Thyroid gland (tissue), 4 donors: ENCODE data around the gene ADNP. TPM values are rescaled to one million over a fixed set of nuclear protein-coding genes. Genes with fewer than 3 reads are reported as not detected.

Experiments used
- DNase-seq, 2 donors: peaks; one replicate each; pipeline ENCODE4 v3.0.0-alpha.2; 2019
- H3K27ac ChIP-seq, 3 donors: fragments of 200-600 bp; sonication (generic); 1 replicate in 2 of 3; 2 replicates in 1 of 3; pipeline ENCODE4 v1.5.1; 2016 to 2019; ENCODE audit warnings: mild to moderate bottlenecking in 1 of 3, moderate library complexity in 1 of 3
- H3K27me3 ChIP-seq: fragments of 200-600 bp; sonication (generic); one replicate; pipeline ENCODE4 v1.5.1; 2019
- H3K36me3 ChIP-seq, 2 donors: fragments of 200-600 bp; sonication (generic); one replicate each; pipeline ENCODE4 v1.5.1; 2016 to 2019
- H3K4me1 ChIP-seq, 2 donors: fragments of 200-600 bp; sonication (generic); one replicate each; pipeline ENCODE4 v1.5.1; 2017 to 2019
- H3K4me3 ChIP-seq, 3 donors: fragments of 200-600 bp; sonication (generic); replicated peaks in 1 of 3; 1 replicate in 2 of 3; 2 replicates in 1 of 3; pipeline ENCODE4 v1.5.1; 2016; ENCODE audit warnings: mild to moderate bottlenecking in 1 of 3
- H3K9me3 ChIP-seq: fragments of 200-600 bp; sonication (generic); one replicate; pipeline ENCODE4 v1.5.1; 2017
- CTCF ChIP-seq, 6 experiments: fragments of 200-600 bp in 3 of 6; fragments of 450-650 bp in 3 of 6; sonication (generic) in 3 of 6; IDR thresholded peaks; one replicate each; pipeline ENCODE4 v1.5.1; 2016 to 2019; ENCODE audit warnings: antibody characterized with exemption in 6 of 6, mild to moderate bottlenecking in 2 of 6, inconsistent platforms in 1 of 6, moderate library complexity in 1 of 6
- POLR2A ChIP-seq, 2 donors: fragments of 450-650 bp; IDR thresholded peaks; one replicate each; pipeline ENCODE4 v1.6.1; 2017; ENCODE audit warnings: antibody characterized with exemption in 2 of 2, mild to moderate bottlenecking in 2 of 2, moderate library complexity in 1 of 2
- WGBS, 2 donors: methylation state at CpG; one replicate each; pipeline ENCODE4 v1.1.5; 2017; 5-methylcytosine and 5-hydroxymethylcytosine counted together
- intact Hi-C: fragments of 100-400 bp; cut with DNase I; formaldehyde crosslinking; loops from one replicate; pipeline ENCODE4 v1.15.1; 2023
- total RNA-seq, 4 donors: library from RNA; depleted of rRNA; stranded (reverse); fragments of >200 nt; gene quantifications; one replicate each; pipeline ENCODE4 v1.2.3, GENCODE V29; 2016

Gene ADNP
- total RNA-seq, 4 donors from 2014 or later, result 55.5 to 68.9 (median 63.5) TPM

GRCh38 chr20:50866036-50866685 is 65.1 kb downstream of the ADNP start:
- no peak for DNase-seq
- 84 to 91% methylated on average over 7 to 9 of the region's 12 CpGs for WGBS, 2 donors
- no peaks in the 10 kb centered on the region for H3K4me1 ChIP-seq
- H3K36me3 ChIP-seq, result no peaks in the 10 kb centered on the region
- no peaks in the 10 kb centered on the region for H3K9me3 ChIP-seq
- intact Hi-C loops, result no loop called here
- no peak overlapping the region for H3K27ac ChIP-seq
- H3K4me3 ChIP-seq, result no peak overlapping the region
- H3K27me3 ChIP-seq, result no peaks in the 10 kb centered on the region
- TF ChIP-seq POLR2A (IDR thresholded peaks at IDR 0.05) (no peak), CTCF (IDR thresholded peaks at IDR 0.05) (no peak)

- no peak for DNase-seq
- Histone ChIP-seq H3K4me1 (no peaks in the 10 kb centered on the region), H3K36me3 (no peaks in the 10 kb centered on the region), H3K9me3 (no peaks in the 10 kb centered on the region), H3K27me3 (no peaks in the 10 kb centered on the region), H3K4me3 (no peak overlapping the region), H3K27ac (no peak overlapping the region)
- 86% methylated on average over 2 of the region's 7 CpGs; no CpG with 5 or more reads in 1 of the 2 donors for WGBS, 2 donors
- intact Hi-C loops, result no loop called here
- TF ChIP-seq CTCF (IDR thresholded peaks at IDR 0.05), result no peak
- TF ChIP-seq POLR2A (IDR thresholded peaks at IDR 0.05), result no peak
These were observed 65.6 kb downstream of the ADNP start for GRCh38 chr20:50865591-50865990.

GRCh38 chr20:50865114-50865513 is 66.1 kb downstream of the ADNP start:
- Histone ChIP-seq H3K4me1 (no peaks in the 10 kb centered on the region), H3K27ac (no peak overlapping the region), H3K36me3 (no peaks in the 10 kb centered on the region), H3K9me3 (no peaks in the 10 kb centered on the region), H3K27me3 (no peaks in the 10 kb centered on the region), H3K4me3 (no peak overlapping the region)
- WGBS, 2 donors, result 89 to 90% methylated on average over 6 of the region's 6 CpGs
- intact Hi-C loops, result no loop called here
- TF ChIP-seq POLR2A (IDR thresholded peaks at IDR 0.05) (no peak), CTCF (IDR thresholded peaks at IDR 0.05) (no peak)
- no peak for DNase-seq

- 80 to 83% methylated on average over 3 of the region's 3 CpGs for WGBS, 2 donors
- Histone ChIP-seq H3K27me3 (no peaks in the 10 kb centered on the region), H3K4me3 (no peak overlapping the region), H3K9me3 (no peaks in the 10 kb centered on the region), H3K4me1 (no peaks in the 10 kb centered on the region), H3K27ac (no peak overlapping the region), H3K36me3 (no peaks in the 10 kb centered on the region)
- TF ChIP-seq CTCF (IDR thresholded peaks at IDR 0.05) (no peak), POLR2A (IDR thresholded peaks at IDR 0.05) (no peak)
- DNase-seq, result no peak
- intact Hi-C loops, result no loop called here
These were observed 68.7 kb downstream of the ADNP start for GRCh38 chr20:50862546-50862945.

GRCh38 chr20:50861012-50861411 is 70.2 kb downstream of the ADNP start:
- peaks cover 2 to 5% of the 10 kb centered on the region in 2 donors for H3K4me1 ChIP-seq
- WGBS, 2 donors, result 84 to 91% methylated on average over 12 of the region's 12 CpGs
- no peaks in the 10 kb centered on the region for H3K27me3 ChIP-seq
- H3K36me3 ChIP-seq, result no peaks in the 10 kb centered on the region
- H3K4me3 ChIP-seq, result no peak overlapping the region
- no peak for TF ChIP-seq CTCF (IDR thresholded peaks at IDR 0.05)
- TF ChIP-seq POLR2A (IDR thresholded peaks at IDR 0.05), result no peak
- DNase-seq, result no peak
- H3K27ac ChIP-seq, result no peak overlapping the region
- intact Hi-C loops, result no loop called here
- no peaks in the 10 kb centered on the region for H3K9me3 ChIP-seq
